ENCODE measurements around the gene RPS4Y2. TPM values are rescaled to one million over a fixed set of nuclear protein-coding genes. Genes with fewer than 3 reads are reported as not detected.

Gene RPS4Y2
- total RNA-seq, 3 donors from 2014 or later (not counting 1 experiment from before 2014, with no cell fraction given): not detected

- Mint-ChIP-seq H3K9me3 (no peaks in the 10 kb centered on the region), H3K27ac (no peak overlapping the region), H3K36me3 (no peaks in the 10 kb centered on the region), H3K27me3 (ENCODE audit: low read depth in 2 of 2) (no peaks in the 10 kb centered on the region), H3K4me3 (no peak overlapping the region), H3K4me1 (no peaks in the 10 kb centered on the region)
- no peak for TF ChIP-seq CTCF (IDR thresholded peaks at IDR 0.05)
- no peak overlapping the region for H3K27ac ChIP-seq (ENCODE audit: low read length)
- no peak overlapping the region for H3K4me3 ChIP-seq (ENCODE audit: low read length)
- H3K36me3 ChIP-seq (ENCODE audit: control insufficient read depth, insufficient read depth, low read length): no peaks in the 10 kb centered on the region
- WGBS (ENCODE audit: insufficient coverage): 40% methylated on average over 1 of the region's 3 CpGs
- H3K27me3 ChIP-seq (ENCODE audit: control insufficient read depth, insufficient read depth, low read length): no peaks in the 10 kb centered on the region
- no peak for DNase-seq
- intact Hi-C loops (cut with micrococcal nuclease): no loop called here
- no peak for ATAC-seq
- H3K4me1 ChIP-seq (ENCODE audit: control insufficient read depth, insufficient read depth, low read length): no peaks in the 10 kb centered on the region
- H3K9me3 ChIP-seq (ENCODE audit: control insufficient read depth, insufficient read depth, low read length): no peaks in the 10 kb centered on the region
Observed at GRCh38 chrY:20787076-20787475, 31.2 kb downstream of the RPS4Y2 start.

- 61% methylated on average over 22 of the region's 22 CpGs for WGBS (ENCODE audit: insufficient coverage)
- DNase-seq (peak in 1 of 2 donors; percentile 21), ATAC-seq (no peak)
- no peaks in the 10 kb centered on the region for H3K4me1 ChIP-seq (ENCODE audit: control insufficient read depth, insufficient read depth, low read length)
- H3K9me3 ChIP-seq (ENCODE audit: control insufficient read depth, insufficient read depth, low read length): no peaks in the 10 kb centered on the region
- no peaks in the 10 kb centered on the region for H3K27me3 ChIP-seq (ENCODE audit: control insufficient read depth, insufficient read depth, low read length)
- intact Hi-C loops (cut with micrococcal nuclease): no loop called here
- Mint-ChIP-seq H3K27me3 (ENCODE audit: low read depth in 2 of 2) (no peaks in the 10 kb centered on the region), H3K27ac (peak overlapping the region in 1 of 2 donors; percentile 78), H3K9me3 (no peaks in the 10 kb centered on the region), H3K4me1 (peaks cover 0 to 14% of the 10 kb centered on the region in 2 donors), H3K4me3 (no peak overlapping the region), H3K36me3 (no peaks in the 10 kb centered on the region)
- TF ChIP-seq CTCF (IDR thresholded peaks at IDR 0.05): no peak
- H3K4me3 ChIP-seq (ENCODE audit: low read length): no peak overlapping the region
- peak overlapping the region; percentile 41 for H3K27ac ChIP-seq (ENCODE audit: low read length)
- no peaks in the 10 kb centered on the region for H3K36me3 ChIP-seq (ENCODE audit: control insufficient read depth, insufficient read depth, low read length)
Observed at GRCh38 chrY:20798351-20799049, 42.6 kb downstream of the RPS4Y2 start.

GRCh38 chrY:20802659-20803058, 46.8 kb downstream of the RPS4Y2 start:
- intact Hi-C loops (cut with micrococcal nuclease): no loop called here
- no peak overlapping the region for H3K27ac Mint-ChIP-seq
- Histone ChIP-seq H3K4me1 (ENCODE audit: control insufficient read depth, insufficient read depth, low read length) (no peaks in the 10 kb centered on the region), H3K36me3 (ENCODE audit: control insufficient read depth, insufficient read depth, low read length) (no peaks in the 10 kb centered on the region), H3K27ac (ENCODE audit: low read length) (no peak overlapping the region), H3K9me3 (ENCODE audit: control insufficient read depth, insufficient read depth, low read length) (no peaks in the 10 kb centered on the region), H3K4me3 (ENCODE audit: low read length) (no peak overlapping the region), H3K27me3 (ENCODE audit: control insufficient read depth, insufficient read depth, low read length) (no peaks in the 10 kb centered on the region)
- no peaks in the 10 kb centered on the region for H3K27me3 Mint-ChIP-seq (ENCODE audit: low read depth in 2 of 2)
- DNase-seq (no peak), ATAC-seq (no peak)
- WGBS (ENCODE audit: insufficient coverage): 100% methylated on average over 1 of the region's 2 CpGs
- no peak for TF ChIP-seq CTCF (IDR thresholded peaks at IDR 0.05)
- no peaks in the 10 kb centered on the region for H3K36me3 Mint-ChIP-seq
- H3K4me1 Mint-ChIP-seq: peaks cover 0 to 14% of the 10 kb centered on the region in 2 donors
- H3K9me3 Mint-ChIP-seq: no peaks in the 10 kb centered on the region
- no peak overlapping the region for H3K4me3 Mint-ChIP-seq

GRCh38 chrY:20806243-20806642, 50.3 kb downstream of the RPS4Y2 start:
- no peak for TF ChIP-seq CTCF (IDR thresholded peaks at IDR 0.05)
- Histone ChIP-seq H3K9me3 (ENCODE audit: control insufficient read depth, insufficient read depth, low read length) (no peaks in the 10 kb centered on the region), H3K4me3 (ENCODE audit: low read length) (no peak overlapping the region), H3K4me1 (ENCODE audit: control insufficient read depth, insufficient read depth, low read length) (no peaks in the 10 kb centered on the region), H3K27ac (ENCODE audit: low read length) (no peak overlapping the region), H3K36me3 (ENCODE audit: control insufficient read depth, insufficient read depth, low read length) (no peaks in the 10 kb centered on the region), H3K27me3 (ENCODE audit: control insufficient read depth, insufficient read depth, low read length) (no peaks in the 10 kb centered on the region)
- 94% methylated on average over 3 of the region's 3 CpGs for WGBS (ENCODE audit: insufficient coverage)
- ATAC-seq (no peak), DNase-seq (no peak)
- Mint-ChIP-seq H3K27me3 (ENCODE audit: low read depth in 2 of 2) (no peaks in the 10 kb centered on the region), H3K4me1 (peaks cover 0 to 5% of the 10 kb centered on the region in 2 donors), H3K4me3 (no peak overlapping the region), H3K36me3 (no peaks in the 10 kb centered on the region), H3K27ac (no peak overlapping the region), H3K9me3 (no peaks in the 10 kb centered on the region)
- intact Hi-C loops (cut with micrococcal nuclease): no loop called here

Measured in natural killer cell (primary cell).